B cell (primary cell): Measurements from ENCODE around the gene TMEM92. TPM values are rescaled to one million over a fixed set of nuclear protein-coding genes. Genes with fewer than 3 reads are reported as not detected.

Experiments
- ATAC-seq: fragments of 200-7000 bp; cut with Tn5 transposase; one replicate; pipeline ENCODE4 v1.10.0; 2021; ENCODE audit warnings: low read depth, mild to moderate bottlenecking, moderate number of reproducible peaks, moderate library complexity
- CTCF ChIA-PET: fragments of 350-600 bp; sonication (Branson Sonifier 250); formaldehyde crosslinking; loops from one replicate; lab custom pipeline; 2021; ENCODE audit warnings: antibody characterized with exemption, inconsistent platforms; lab: Charles Lee
- POLR2A ChIA-PET: fragments of 350-600 bp; sonication (Branson Sonifier 250); formaldehyde crosslinking; loops from one replicate; lab custom pipeline; 2021; ENCODE audit warnings: antibody characterized with exemption; lab: Charles Lee
- DNase-seq: peaks from one replicate; pipeline ENCODE4 v3.0.0; 2013
- H2AFZ ChIP-seq: 2 replicates; pipeline ENCODE4 v1.6.1; 2012; ENCODE audit warnings: mild to moderate bottlenecking, low read depth, low read length; ENCODE audit not compliant: insufficient read depth, poor library complexity, severe bottlenecking
- H3K27ac ChIP-seq, 2 donors: 1 replicate in 1 of 2; 2 replicates in 1 of 2; pipeline ENCODE4 v1.5.1; 2012 to 2013; ENCODE audit warnings: low read length in 2 of 2, mild to moderate bottlenecking in 2 of 2, moderate library complexity in 1 of 2
- H3K27me3 ChIP-seq, 4 experiments: fragments of 200-600 bp in 1 of 4; sonication (generic) in 1 of 4; replicated peaks in 1 of 4; 1 replicate in 2 of 4; 2 replicates in 2 of 4; pipeline versions ENCODE4 v1.6.1 to v1.7.0; 2013 to 2016; ENCODE audit warnings: low read length in 3 of 4, mild to moderate bottlenecking in 2 of 4, mixed read lengths in 1 of 4, moderate library complexity in 1 of 4; ENCODE audit not compliant: insufficient read depth in 4 of 4, control insufficient read depth in 3 of 4; ENCODE audit errors: control extremely low read depth in 1 of 4
- H3K36me3 ChIP-seq, 2 experiments: replicated peaks in 1 of 2; 1 replicate in 1 of 2; 2 replicates in 1 of 2; pipeline versions ENCODE4 v1.6.1 to v1.7.1; 2013; ENCODE audit warnings: low read length in 1 of 2; ENCODE audit not compliant: insufficient read depth in 2 of 2, control insufficient read depth in 1 of 2; ENCODE audit errors: control extremely low read depth in 1 of 2, extremely low read depth in 1 of 2
- H3K4me1 ChIP-seq, 2 donors: fragments of 200-600 bp in 1 of 2; sonication (generic) in 1 of 2; 1 replicate in 1 of 2; 2 replicates in 1 of 2; pipeline versions ENCODE4 v1.5.1 to v1.6.1; 2013 to 2017; ENCODE audit warnings: low read length in 2 of 2; ENCODE audit not compliant: control insufficient read depth in 2 of 2, insufficient read depth in 2 of 2
- H3K4me2 ChIP-seq: replicated peaks from 2 replicates; pipeline ENCODE3; 2012; ENCODE audit warnings: mild to moderate bottlenecking, low read depth, low read length; ENCODE audit not compliant: poor library complexity, severe bottlenecking
- H3K4me3 ChIP-seq, 5 experiments: fragments of 200-600 bp in 1 of 5; sonication (generic) in 1 of 5; 1 replicate in 3 of 5; 2 replicates in 2 of 5; pipeline versions ENCODE4 v1.5.1 to v1.7.0; 2011 to 2016; ENCODE audit warnings: low read length in 4 of 5, mild to moderate bottlenecking in 4 of 5, low read depth in 2 of 5, control low read depth in 1 of 5, moderate library complexity in 1 of 5; ENCODE audit not compliant: insufficient read depth in 1 of 5; ENCODE audit errors: control extremely low read depth in 1 of 5, extremely low read depth in 1 of 5
- H3K79me2 ChIP-seq: fragments of 200-600 bp; sonication (generic); one replicate; pipeline ENCODE4 v1.6.0; 2016; ENCODE audit warnings: low read length; ENCODE audit not compliant: control insufficient read depth, insufficient read depth
- H3K9ac ChIP-seq: fragments of 200-600 bp; sonication (generic); 2 replicates; pipeline ENCODE4 v1.6.1; 2017; ENCODE audit warnings: mild to moderate bottlenecking, low read length, moderate library complexity
- H3K9me3 ChIP-seq, 3 donors: one replicate each; pipeline versions ENCODE4 v1.6.1 to v1.7.1; 2013; ENCODE audit warnings: low read length in 2 of 3; ENCODE audit not compliant: control insufficient read depth in 2 of 3, insufficient read depth in 1 of 3; ENCODE audit errors: control extremely low read depth in 1 of 3
- H4K20me1 ChIP-seq: 2 replicates; pipeline ENCODE4 v1.6.0; 2012; ENCODE audit warnings: mild to moderate bottlenecking, low read length; ENCODE audit not compliant: insufficient read depth, control insufficient read depth, poor library complexity, severe bottlenecking
- H3K27ac Mint-ChIP-seq: one replicate; pipeline ENCODE4 v1.8.0; 2021; ENCODE audit warnings: mixed read lengths
- H3K27me3 Mint-ChIP-seq: one replicate; pipeline ENCODE4 v1.8.0; 2021; ENCODE audit warnings: mixed read lengths
- H3K4me1 Mint-ChIP-seq: one replicate; pipeline ENCODE4 v1.8.0; 2021; ENCODE audit warnings: mixed read lengths
- H3K4me3 Mint-ChIP-seq: one replicate; pipeline ENCODE4 v1.8.0; 2021; ENCODE audit warnings: mixed read lengths
- H3K9me3 Mint-ChIP-seq: one replicate; pipeline ENCODE4 v1.8.0; 2022; ENCODE audit warnings: mixed read lengths; ENCODE audit not compliant: insufficient read depth
- CTCF ChIP-seq: fragments of 200-600 bp; IDR thresholded peaks from one replicate; pipeline ENCODE4 v1.8.0; 2022; ENCODE audit warnings: antibody characterized with exemption, mild to moderate bottlenecking
- EZH2 ChIP-seq: IDR thresholded peaks from 2 replicates; pipeline ENCODE4 v1.6.1; 2012; ENCODE audit warnings: borderline replicate concordance, low read depth, mild to moderate bottlenecking, moderate library complexity, low read length; ENCODE audit not compliant: insufficient read depth, poor library complexity, severe bottlenecking
- WGBS: methylation state at CpG from one replicate; pipeline ENCODE4 v1.1.5; 2013; ENCODE audit warnings: missing lambda C conversion rate; ENCODE audit not compliant: insufficient coverage; 5-methylcytosine and 5-hydroxymethylcytosine counted together
- intact Hi-C: fragments of 100-400 bp; cut with micrococcal nuclease; formaldehyde crosslinking; loops from one replicate; pipeline ENCODE4 v1.10.0; 2022
- polyA plus RNA-seq: library from polyadenylated mRNA; depleted of rRNA; stranded (reverse); fragments of >200 nt; gene quantifications from 2 replicates; pipeline ENCODE4 v1.2.3, GENCODE V29; 2012
- total RNA-seq, 2 donors: library from RNA; stranded (reverse); fragments of 120-200 nt in 1 of 2; gene quantifications; 1 replicate in 1 of 2; 2 replicates in 1 of 2; pipeline versions ENCODE4 v1.2.3 to v1.2.4, GENCODE V29; 2013 to 2022

TMEM92 gene
- total and polyA plus RNA-seq, 2 donors (not counting 1 experiment from before 2014, with no cell fraction given): not detected

- WGBS: 94% methylated on average over 17 of the region's 19 CpGs
- peaks cover 31% of the 10 kb centered on the region for H3K27me3 Mint-ChIP-seq
These were observed 14.6 kb upstream of the TMEM92 start for GRCh38 chr17:50259477-50260324.

More at GRCh38 chr17:50259477-50260324, 14.6 kb upstream of the TMEM92 start:
- Histone ChIP-seq H3K4me3 (no peak overlapping the region), H3K36me3 (no peaks in the 10 kb centered on the region), H3K27ac (no peak overlapping the region), H3K27me3 (no peaks in the 10 kb centered on the region), H2AFZ (no peak overlapping the region), H3K9me3 (no peaks in the 10 kb centered on the region), H3K4me1 (no peaks in the 10 kb centered on the region), H3K9ac (no peak overlapping the region), H3K4me2 (no peak overlapping the region), H4K20me1 (no peaks in the 10 kb centered on the region), H3K79me2 (no peaks in the 10 kb centered on the region)
- no peak overlapping the region for H3K4me3 Mint-ChIP-seq
- H3K9me3 Mint-ChIP-seq: no peaks in the 10 kb centered on the region
- H3K27ac Mint-ChIP-seq: no peak overlapping the region
- intact Hi-C loops: no loop called here
- no peak for TF ChIP-seq EZH2
- no peak for TF ChIP-seq CTCF
- DNase-seq (no peak), ATAC-seq (no peak)
- no peaks in the 10 kb centered on the region for H3K4me1 Mint-ChIP-seq
- ChIA-PET CTCF (no interaction called here), POLR2A (no interaction called here)
